Endothelial cell of umbilical vein (primary cell): ENCODE results near the gene SLC2A4. TPM values are rescaled to one million over a fixed set of nuclear protein-coding genes. Genes with fewer than 3 reads are reported as not detected.

Experiments used
- BruUV-seq: library from RNA; stranded (reverse); fragments of 400-500 nt; replicated peaks from 2 replicates; lab custom pipeline; 2021; lab: Mats Ljungman, UMichigan
- CTCF ChIA-PET: fragments of 300-600, 350-600 bp; sonication (Branson Sonifier 250); formaldehyde crosslinking; loops from one replicate; lab custom pipeline; 2021; ENCODE audit warnings: antibody characterized with exemption, inconsistent platforms; lab: Charles Lee
- POLR2A ChIA-PET: fragments of 300-600, 350-600 bp; sonication (Branson Sonifier 250); formaldehyde crosslinking; loops from one replicate; lab custom pipeline; 2021; ENCODE audit warnings: antibody characterized with exemption, inconsistent platforms; lab: Charles Lee
- DNase-seq: peaks from one replicate; pipeline ENCODE4 v3.0.0-alpha.2; 2011; ENCODE audit warnings: low read depth, low spot score
- FAIRE-seq: peaks from 2 replicates; lab custom pipeline; 2011; peaks lifted over from hg19 to GRCh38; lab: Jason Lieb, UNC
- H2AFZ ChIP-seq: 2 replicates; pipeline ENCODE4 v1.6.0; 2012; ENCODE audit warnings: low read depth, low read length, control low read depth, inconsistent platforms
- H3K27ac ChIP-seq: 2 replicates; pipeline ENCODE4 v1.5.1; 2011; ENCODE audit warnings: low read depth, mild to moderate bottlenecking, control low read depth, low read length, moderate library complexity; ENCODE audit not compliant: insufficient read depth
- H3K27me3 ChIP-seq, 2 experiments: 2 replicates each; pipeline versions ENCODE4 v1.6.0 to v1.6.1; 2011; ENCODE audit warnings: low read length in 2 of 2, mixed read lengths in 1 of 2; ENCODE audit not compliant: control insufficient read depth in 2 of 2, insufficient read depth in 2 of 2
- H3K36me3 ChIP-seq, 2 experiments: 2 replicates in 1 of 2; 3 replicates in 1 of 2; pipeline ENCODE4 v1.5.1; 2011; ENCODE audit warnings: low read length in 2 of 2, mild to moderate bottlenecking in 1 of 2, moderate library complexity in 1 of 2; ENCODE audit not compliant: control insufficient read depth in 2 of 2, insufficient read depth in 2 of 2; ENCODE audit errors: extremely low read depth in 1 of 2
- H3K4me1 ChIP-seq: 3 replicates; pipeline ENCODE4 v1.5.1; 2011; ENCODE audit warnings: mild to moderate bottlenecking, low read length; ENCODE audit not compliant: control insufficient read depth, insufficient read depth; ENCODE audit errors: extremely low read depth
- H3K4me2 ChIP-seq: 2 replicates; pipeline ENCODE4 v1.6.1; 2011; ENCODE audit warnings: low read length, control low read depth, mixed read lengths; ENCODE audit not compliant: insufficient read depth
- H3K4me3 ChIP-seq, 3 experiments: fragments of 200-600 bp in 1 of 3; sonication (generic), shearing (Covaris generic) in 1 of 3; replicated peaks in 1 of 3; 2 replicates each; pipeline ENCODE4 v1.5.1; 2011 to 2016; ENCODE audit warnings: control low read depth in 3 of 3, low read length in 3 of 3, mild to moderate bottlenecking in 2 of 3, inconsistent platforms in 1 of 3, low read depth in 1 of 3, moderate library complexity in 1 of 3; ENCODE audit not compliant: insufficient read depth in 1 of 3
- H3K79me2 ChIP-seq: 2 replicates; pipeline ENCODE4 v1.6.0; 2012; ENCODE audit warnings: low read length, inconsistent platforms; ENCODE audit not compliant: control insufficient read depth, insufficient read depth
- H3K9ac ChIP-seq: replicated peaks from 2 replicates; pipeline ENCODE3; 2011; ENCODE audit warnings: low read length, control low read depth; ENCODE audit not compliant: insufficient read depth; ENCODE audit errors: extremely low read depth
- H3K9me1 ChIP-seq: replicated peaks from 3 replicates; pipeline ENCODE4 v1.6.0; 2011; ENCODE audit warnings: mild to moderate bottlenecking, low read length; ENCODE audit not compliant: control insufficient read depth, insufficient read depth; ENCODE audit errors: extremely low read depth
- H3K9me3 ChIP-seq: replicated peaks from 2 replicates; pipeline ENCODE4 v1.5.1; 2012; ENCODE audit warnings: low read length, inconsistent platforms; ENCODE audit not compliant: control insufficient read depth, insufficient read depth
- H4K20me1 ChIP-seq: replicated peaks from 2 replicates; pipeline ENCODE3; 2011; ENCODE audit warnings: mild to moderate bottlenecking, low read length; ENCODE audit not compliant: control insufficient read depth, insufficient read depth; ENCODE audit errors: extremely low read depth
- CTCF ChIP-seq, 2 donors: IDR thresholded peaks; 1 replicate in 1 of 2; 2 replicates in 1 of 2; pipeline ENCODE4 v1.5.1; 2011; ENCODE audit warnings: low read length in 2 of 2, mild to moderate bottlenecking in 2 of 2, moderate library complexity in 2 of 2, control low read depth in 1 of 2, inconsistent platforms in 1 of 2, low read depth in 1 of 2; ENCODE audit not compliant: insufficient read depth in 1 of 2; ENCODE audit errors: extremely low read depth in 1 of 2
- EZH2 ChIP-seq: IDR thresholded peaks from 2 replicates; pipeline ENCODE4 v1.6.1; 2012; ENCODE audit warnings: borderline replicate concordance, low read depth, mild to moderate bottlenecking, moderate library complexity, low read length, inconsistent platforms; ENCODE audit not compliant: severe bottlenecking
- JUN ChIP-seq: IDR thresholded peaks from 2 replicates; pipeline ENCODE4 v1.6.1; 2011; ENCODE audit warnings: borderline replicate concordance, low read depth; ENCODE audit not compliant: insufficient read length, insufficient read depth
- MAX ChIP-seq: IDR thresholded peaks from 2 replicates; pipeline ENCODE4 v1.6.1; 2011; ENCODE audit not compliant: insufficient read depth, insufficient read length
- POLR2AphosphoS5 ChIP-seq: IDR thresholded peaks from 2 replicates; pipeline ENCODE4 v1.6.1; 2012; ENCODE audit warnings: low read depth, mild to moderate bottlenecking, control low read depth, low read length, moderate library complexity; ENCODE audit not compliant: insufficient read depth
- dilution Hi-C: fragments of 300-500 bp; cut with MboI; formaldehyde crosslinking; loops from one replicate; pipeline ENCODE4 v1.15.0; 2019; ENCODE audit warnings: low sequenced_read_pairs; ENCODE audit not compliant: extremely low pct_ligation_motif_present
- intact Hi-C: fragments of 100-400 bp; cut with micrococcal nuclease; formaldehyde crosslinking; loops from one replicate; pipeline ENCODE4 v1.10.0; 2022
- polyA plus RNA-seq, 4 experiments: library from polyadenylated mRNA; depleted of rRNA in 3 of 4; stranded (reverse) in 3 of 4; unstranded in 1 of 4; fragments of >200 nt; gene quantifications; 2 replicates each; pipeline versions ENCODE4 v1.2.1 to v1.2.3, GENCODE V29; 2011 to 2012; ENCODE audit warnings: missing spikeins in 1 of 4
- total RNA-seq: library from RNA; stranded (reverse); gene quantifications from 2 replicates; pipeline ENCODE4 v1.2.3, GENCODE V29; 2021

Gene SLC2A4
- total and polyA plus RNA-seq, 2 donors (not counting 3 experiments of a cell fraction or from before 2014, with no cell fraction given): 0.12 TPM; not detected in 1

- Histone ChIP-seq H3K27ac (no peak overlapping the region), H2AFZ (no peak overlapping the region), H3K9ac (no peak overlapping the region), H3K27me3 (no peaks in the 10 kb centered on the region), H3K4me1 (peaks cover 24% of the 10 kb centered on the region), H3K79me2 (peaks cover 6% of the 10 kb centered on the region), H4K20me1 (no peaks in the 10 kb centered on the region), H3K4me3 (no peak overlapping the region), H3K36me3 (peaks cover 12 to 49% of the 10 kb centered on the region in 2 experiments), H3K9me1 (no peaks in the 10 kb centered on the region), H3K9me3 (no peaks in the 10 kb centered on the region), H3K4me2 (no peak overlapping the region)
- DNase-seq (no peak), FAIRE-seq (no peak)
- POLR2A ChIA-PET: no interaction called here
- CTCF ChIA-PET: interaction anchor here (1.0 to 1.6 kb wide), 3 partner anchors 21 to 244 kb away, joined by 3 read pairs; no protein-coding TSS in a partner anchor
- no TSS peak for BruUV-seq
- TF ChIP-seq CTCF (IDR thresholded peaks at IDR 0.05; ENCODE audit: extremely low read depth in 1 of 2, insufficient read depth in 1 of 2, low read depth in 1 of 2, low read length in 2 of 2): no peak
- no peak for TF ChIP-seq EZH2
- TF ChIP-seq MAX: no peak
- TF ChIP-seq JUN: no peak
- TF ChIP-seq POLR2AphosphoS5: no peak
- dilution Hi-C loops (no loop called here), intact Hi-C loops (no loop called here)
These were observed 35.8 kb downstream of the SLC2A4 start for GRCh38 chr17:7317161-7317803.
